Pancreas (tissue), 10 donors: ENCODE data around the gene TSSC4. TPM values are rescaled to one million over a fixed set of nuclear protein-coding genes. Genes with fewer than 3 reads are reported as not detected.

Experiments used
- ATAC-seq, 4 donors: fragments of 200-7000 bp; cut with Tn5 transposase; one replicate each; pipeline versions ENCODE4 v1.8.0 to v1.9.1; 2020; ENCODE audit warnings: mild to moderate bottlenecking in 4 of 4, moderate library complexity in 4 of 4
- DNase-seq, 6 donors: peaks; one replicate each; pipeline ENCODE4 v3.0.0-alpha.2; 2020
- FAIRE-seq: peaks from 2 replicates; lab custom pipeline; 2012; peaks lifted over from hg19 to GRCh38; lab: Jason Lieb, UNC
- H3K27ac ChIP-seq, 4 donors: fragments of 200-600 bp; sonication (generic); 1 replicate in 3 of 4; 2 replicates in 1 of 4; pipeline versions ENCODE4 v1.5.0 to v1.8.0; 2020
- H3K27me3 ChIP-seq, 4 donors: fragments of 200-600 bp; one replicate each; pipeline ENCODE4 v1.8.0; 2021
- H3K36me3 ChIP-seq, 3 donors: fragments of 200-600 bp; sonication (generic) in 1 of 3; one replicate each; pipeline versions ENCODE4 v1.5.0 to v1.8.0; 2020 to 2021
- H3K4me1 ChIP-seq, 3 donors: fragments of 200-600 bp; one replicate each; pipeline ENCODE4 v1.8.0; 2021
- H3K4me3 ChIP-seq, 4 donors: fragments of 200-600 bp; sonication (generic) in 2 of 4; one replicate each; pipeline versions ENCODE4 v1.5.0 to v1.8.0; 2020 to 2021
- H3K9me3 ChIP-seq, 4 donors: fragments of 200-600 bp; one replicate each; pipeline ENCODE4 v1.8.0; 2021
- CTCF ChIP-seq, 4 donors: fragments of 200-600 bp; sonication (generic) in 3 of 4; IDR thresholded peaks; one replicate each; pipeline versions ENCODE4 v1.5.0 to v1.8.0; 2021; ENCODE audit warnings: antibody characterized with exemption in 4 of 4
- WGBS, 2 donors: extraction: QIAGEN DNeasy Blood & Tissue Kit; methylation state at CpG; one replicate each; pipeline ENCODE4 v1.1.7; 2013; 5-methylcytosine and 5-hydroxymethylcytosine counted together
- intact Hi-C, 3 donors: fragments of 100-400 bp; cut with DNase I; formaldehyde crosslinking; loops; one replicate each; pipeline versions ENCODE4 v1.11.1 to v1.14.2; 2022
- polyA plus RNA-seq, 2 donors: library from polyadenylated mRNA; stranded (reverse); fragments of 200-250 nt; gene quantifications; one replicate each; pipeline ENCODE4 v1.2.3, GENCODE V29; 2013
- total RNA-seq, 6 donors: library from RNA; stranded (reverse); fragmentation: NEBNext Ultra II Directional in 4 of 6; extraction: Animal tissue kit (Norgen Biotek cat#: 25700) in 4 of 6; gene quantifications; one replicate each; pipeline versions ENCODE4 v1.2.1 to v1.2.4, GENCODE V29; 2021 to 2023
- donor health status: healthy with polysubstance abuse.
- donor health status: DM: no; HTN: no; CAD: no; lungs with moderate emphysema.
- donor health status: DM: no; HTN: no; CAD: no.
- donor health status: control.
- donor health status: control.
- donor health status: Bipolar disorder and iron deficiency.
- donor health status: DM: yes; HTN: yes; CAD: no.
- donor health status: DM: no; HTN: no; CAD: no.
- donor health status: DM: no; HTN: no; CAD: no.
- donor health status: DM: yes; HTN: yes; CAD: no.

TSSC4 gene
- total and polyA plus RNA-seq, 8 donors: 16.8 to 60.0 (median 22.1) TPM

- FAIRE-seq (no peak), DNase-seq (peak in 2 of 6 donors; percentile 15 to 52)
- no peak overlapping the region for H3K27ac ChIP-seq
Measured at GRCh38 chr11:2385156-2386151, 15.1 kb upstream of the TSSC4 start.

DNA sequence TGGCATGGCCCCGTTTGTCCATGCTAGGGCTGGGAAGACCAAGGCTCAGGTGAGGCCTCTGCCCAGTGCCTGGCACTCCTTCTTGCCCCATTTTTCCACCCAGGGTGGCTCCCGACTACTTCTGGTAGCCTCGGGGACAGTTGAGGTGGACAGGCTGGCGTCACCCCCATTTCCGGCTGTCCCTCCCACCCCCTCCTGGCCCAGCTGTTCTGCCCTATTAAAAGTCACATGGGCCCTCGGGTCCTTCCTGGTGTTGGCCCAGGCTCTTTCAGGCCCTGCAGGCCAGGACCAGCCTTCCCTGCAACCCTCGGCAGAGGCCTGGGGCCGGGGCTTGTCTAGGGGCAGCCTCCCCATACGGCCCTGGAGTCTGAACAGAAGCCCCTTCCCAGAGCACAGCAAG is 14.0 kb upstream of the TSSC4 start:
- H3K27ac ChIP-seq: peak overlapping the region in 2 of 4 donors; percentile 22 to 28
- H3K36me3 ChIP-seq: peaks cover 0 to 6% (median 4%) of the 10 kb centered on the region in 3 donors
- TF ChIP-seq CTCF (IDR thresholded peaks at IDR 0.05): no peak
- peak in 1 of 4 donors; percentile 8 for ATAC-seq
- FAIRE-seq: no peak
- intact Hi-C loops: no loop called here
- 53 to 56% methylated on average over 9 of the region's 9 CpGs for WGBS, 2 donors
- peak in 2 of 6 donors; percentile 28 to 67 for DNase-seq
- H3K9me3 ChIP-seq: no peaks in the 10 kb centered on the region
- H3K4me3 ChIP-seq: no peak overlapping the region
- H3K4me1 ChIP-seq: peaks cover 11 to 38% (median 32%) of the 10 kb centered on the region in 3 donors
- no peaks in the 10 kb centered on the region for H3K27me3 ChIP-seq

More at GRCh38 chr11:2385156-2386151, 15.1 kb upstream of the TSSC4 start:
- H3K9me3 ChIP-seq: no peaks in the 10 kb centered on the region
- no peak for TF ChIP-seq CTCF (IDR thresholded peaks at IDR 0.05)
- WGBS, 2 donors: 81 to 87% methylated on average over 46 to 47 of the region's 48 CpGs
- H3K4me3 ChIP-seq: no peak overlapping the region
- H3K27me3 ChIP-seq: no peaks in the 10 kb centered on the region
- H3K4me1 ChIP-seq: peaks cover 11 to 39% (median 37%) of the 10 kb centered on the region in 3 donors
- no peaks in the 10 kb centered on the region for H3K36me3 ChIP-seq
- intact Hi-C loops: no loop called here
- ATAC-seq: no peak

- TF ChIP-seq CTCF (IDR thresholded peaks at IDR 0.05): no peak
- 64 to 69% methylated on average over 14 of the region's 14 CpGs for WGBS, 2 donors
- DNase-seq: peak in 2 of 6 donors; percentile 28 to 69
- peak in 1 of 4 donors; percentile 12 for ATAC-seq
- Histone ChIP-seq H3K27me3 (no peaks in the 10 kb centered on the region), H3K36me3 (peaks cover 0 to 14% (median 4%) of the 10 kb centered on the region in 3 donors), H3K27ac (peak overlapping the region in 1 of 4 donors; percentile 28), H3K4me1 (peaks cover 11 to 32% (median 31%) of the 10 kb centered on the region in 3 donors), H3K4me3 (no peak overlapping the region), H3K9me3 (no peaks in the 10 kb centered on the region)
- no peak for FAIRE-seq
- intact Hi-C loops: no loop called here
Measured at GRCh38 chr11:2387266-2387987, 13.1 kb upstream of the TSSC4 start.

- H3K27ac ChIP-seq: peak overlapping the region in 1 of 4 donors; percentile 22
- WGBS, 2 donors: 70 to 73% methylated on average over 15 of the region's 15 CpGs
Measured at GRCh38 chr11:2388431-2389376, 11.8 kb upstream of the TSSC4 start.

More at GRCh38 chr11:2388431-2389376, 11.8 kb upstream of the TSSC4 start:
- TF ChIP-seq CTCF (IDR thresholded peaks at IDR 0.05): no peak
- ATAC-seq (no peak), DNase-seq (peak in 2 of 6 donors; percentile 28 to 67), FAIRE-seq (no peak)
- Histone ChIP-seq H3K9me3 (no peaks in the 10 kb centered on the region), H3K4me1 (peaks cover 11 to 26% (median 19%) of the 10 kb centered on the region in 3 donors), H3K4me3 (no peak overlapping the region), H3K27me3 (no peaks in the 10 kb centered on the region), H3K36me3 (peaks cover 0 to 17% (median 7%) of the 10 kb centered on the region in 3 donors)
- intact Hi-C loops: no loop called here
